HG02852 (cell line): ENCODE data around the gene AGMAT.
"Not testable (repeated sequence)": the region's sequence is repeated elsewhere in the genome, so short reads cannot be mapped to it uniquely, and the experiment has no call there.

Experiments
- ATAC-seq: cut with Tn5 transposase; IDR thresholded peaks from one replicate; pipeline ENCODE4 v1.9.1; 2021; ENCODE audit warnings: mild to moderate bottlenecking, moderate library complexity; ENCODE audit not compliant: unreplicated experiment

The AGMAT gene

DNA sequence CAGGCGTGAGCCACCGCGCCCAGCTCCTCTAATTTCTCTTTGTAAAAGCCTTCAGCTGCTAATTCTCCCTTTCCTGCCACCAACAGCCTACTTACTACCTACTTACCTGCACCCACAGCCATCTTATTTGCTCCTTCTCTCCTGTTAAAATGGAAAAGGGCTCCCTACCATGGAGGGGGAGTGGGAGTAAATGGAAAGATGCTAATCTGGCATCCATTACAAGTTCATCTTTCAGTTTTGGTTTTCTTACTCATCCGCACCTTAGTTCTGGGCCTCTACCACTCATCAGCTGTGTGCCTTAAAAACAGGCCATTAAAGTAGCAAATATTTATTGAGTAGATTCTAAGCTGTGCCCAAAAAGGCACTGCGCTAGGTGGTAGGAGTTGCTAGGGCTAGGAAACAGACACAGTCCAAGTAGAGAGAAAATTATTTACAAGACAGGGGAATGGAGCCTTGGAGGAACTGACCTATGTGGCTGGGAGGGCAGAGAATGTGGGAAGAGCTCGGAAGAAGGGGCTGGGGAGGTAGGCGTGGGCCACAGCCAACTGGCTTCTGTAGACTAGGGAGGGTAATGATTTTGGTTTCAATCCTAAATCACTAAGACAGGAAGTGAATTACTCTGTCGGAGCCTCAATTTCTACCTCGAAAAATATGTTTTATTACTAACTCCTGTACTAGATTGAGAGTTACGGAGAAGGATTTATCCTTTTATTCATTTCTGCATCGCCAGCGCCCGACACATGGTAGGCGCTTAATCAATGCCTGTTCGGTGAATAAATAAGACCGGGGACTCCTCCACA is 31.7 kb upstream of the AGMAT start:
- ATAC-seq: peak; percentile 20

DNA sequence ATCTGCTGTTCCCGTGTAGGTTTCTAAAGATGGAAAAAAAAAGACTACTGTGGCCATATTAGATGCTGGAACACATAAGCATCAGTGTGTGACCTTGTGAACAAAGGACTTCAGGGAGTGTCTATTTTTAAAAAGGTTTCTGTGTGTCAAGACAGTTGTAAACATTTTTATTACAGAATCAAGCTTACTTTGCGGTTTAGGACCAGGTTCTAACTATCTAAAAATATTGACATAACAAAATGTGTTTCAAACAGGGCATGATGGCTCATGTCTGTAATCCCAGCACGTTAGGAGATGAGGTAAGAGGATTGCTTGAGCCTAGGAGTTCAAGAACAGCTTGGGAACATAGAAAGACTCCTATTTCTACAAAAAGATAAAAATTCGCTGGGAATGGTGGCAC is 25.3 kb upstream of the AGMAT start:
- no peak for ATAC-seq

DNA sequence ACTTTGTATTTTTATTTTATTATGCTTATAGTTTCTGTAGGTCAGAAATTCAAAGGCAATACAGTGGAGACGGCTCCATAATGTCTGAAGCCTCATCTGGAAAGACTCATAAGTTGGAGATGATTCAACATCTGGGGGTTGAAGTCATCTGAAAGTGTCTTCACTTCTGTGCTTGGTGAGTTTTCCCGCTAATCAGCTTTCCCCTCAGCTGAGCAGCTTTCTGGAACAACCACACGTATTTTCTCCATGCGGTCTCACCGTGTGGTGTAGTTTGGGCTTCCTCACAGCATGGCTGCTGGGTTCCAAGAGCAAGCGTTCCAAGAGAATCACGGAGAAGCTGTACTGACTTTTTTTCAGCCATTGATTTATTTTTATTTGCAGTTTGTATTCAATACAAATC is 24.8 kb upstream of the AGMAT start:
- ATAC-seq: no peak

DNA sequence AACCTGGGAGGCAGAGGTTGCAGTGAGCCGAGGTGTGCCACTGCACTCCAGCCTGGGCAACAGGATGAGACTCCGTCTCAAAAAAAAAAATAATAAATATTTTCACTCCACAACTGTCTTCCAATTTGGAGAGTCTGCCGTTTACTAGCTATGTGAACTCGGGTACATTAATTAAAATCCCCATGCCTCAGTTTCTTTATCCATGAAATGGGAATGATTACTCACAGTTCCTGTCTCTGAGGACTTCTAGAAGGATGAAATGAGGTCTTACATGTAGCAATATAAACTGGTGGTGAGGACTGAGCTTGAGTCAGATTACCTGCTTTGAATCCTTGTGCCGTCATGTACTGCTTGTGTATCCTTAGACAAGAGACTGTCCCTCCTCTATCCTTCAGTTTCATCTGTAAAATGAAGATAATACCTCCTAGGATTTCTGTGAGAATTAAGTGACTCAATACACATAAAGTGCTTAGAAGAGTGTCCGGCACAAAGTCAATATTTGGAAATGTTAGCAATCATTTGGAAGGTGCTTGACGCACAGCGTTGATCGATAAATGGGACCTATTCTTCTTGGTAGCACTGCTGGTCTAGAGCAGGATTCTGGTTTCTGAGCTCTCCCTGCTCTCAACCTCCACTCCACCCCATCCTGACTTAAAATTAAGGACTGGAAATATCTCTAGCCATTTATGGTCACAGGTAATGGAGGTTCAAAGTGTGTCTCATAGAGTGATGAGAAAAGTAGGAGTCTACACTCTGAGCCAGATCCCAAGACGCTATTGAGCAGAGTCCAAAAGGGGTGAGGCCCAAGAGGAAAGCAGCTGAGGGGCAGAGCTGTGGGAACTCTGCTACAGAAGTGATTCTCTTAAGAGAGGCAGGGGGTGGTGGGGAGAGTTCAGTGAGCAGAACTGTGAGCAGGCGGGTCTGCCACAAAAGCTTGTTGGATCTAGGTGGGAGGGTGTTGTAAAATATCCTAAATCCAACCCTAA is 20.8 kb upstream of the AGMAT start:
- ATAC-seq: no peak

DNA sequence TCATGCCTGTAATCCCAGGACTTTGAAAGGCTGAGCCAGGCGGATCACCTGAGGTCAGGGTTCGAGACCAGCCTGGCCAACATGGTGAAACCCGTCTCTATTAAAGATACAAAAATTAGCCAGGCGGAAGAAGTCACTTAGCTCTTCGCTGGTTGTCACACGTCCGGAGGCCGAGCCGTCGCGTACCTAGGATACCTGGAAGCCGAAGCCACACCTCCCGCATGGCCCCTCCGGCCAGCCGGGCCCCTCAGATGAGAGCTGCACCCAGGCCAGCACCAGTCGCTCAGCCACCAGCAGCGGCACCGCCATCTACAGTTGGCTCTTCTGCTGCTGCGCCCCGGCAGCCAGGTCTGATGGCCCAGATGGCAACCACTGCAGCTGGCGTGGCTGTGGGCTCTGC is 19.5 kb upstream of the AGMAT start:
- ATAC-seq: not testable (repeated sequence)

DNA sequence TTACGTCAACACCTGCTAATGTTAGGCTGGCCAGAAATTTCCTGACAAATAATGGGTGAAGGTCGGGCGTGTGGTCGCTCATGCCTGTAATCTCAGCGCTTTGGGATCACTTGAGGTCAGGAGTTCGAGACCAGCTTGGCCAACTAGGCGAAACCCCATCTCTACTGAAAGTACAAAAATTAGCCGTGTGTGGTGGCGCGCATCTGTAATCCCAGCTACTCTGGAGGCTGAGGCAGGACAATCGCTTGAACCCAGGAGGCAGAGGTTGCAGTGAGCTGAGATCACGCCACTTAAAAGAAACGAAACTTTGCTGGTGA is 19.1 kb upstream of the AGMAT start:
- ATAC-seq: not testable (repeated sequence)

DNA sequence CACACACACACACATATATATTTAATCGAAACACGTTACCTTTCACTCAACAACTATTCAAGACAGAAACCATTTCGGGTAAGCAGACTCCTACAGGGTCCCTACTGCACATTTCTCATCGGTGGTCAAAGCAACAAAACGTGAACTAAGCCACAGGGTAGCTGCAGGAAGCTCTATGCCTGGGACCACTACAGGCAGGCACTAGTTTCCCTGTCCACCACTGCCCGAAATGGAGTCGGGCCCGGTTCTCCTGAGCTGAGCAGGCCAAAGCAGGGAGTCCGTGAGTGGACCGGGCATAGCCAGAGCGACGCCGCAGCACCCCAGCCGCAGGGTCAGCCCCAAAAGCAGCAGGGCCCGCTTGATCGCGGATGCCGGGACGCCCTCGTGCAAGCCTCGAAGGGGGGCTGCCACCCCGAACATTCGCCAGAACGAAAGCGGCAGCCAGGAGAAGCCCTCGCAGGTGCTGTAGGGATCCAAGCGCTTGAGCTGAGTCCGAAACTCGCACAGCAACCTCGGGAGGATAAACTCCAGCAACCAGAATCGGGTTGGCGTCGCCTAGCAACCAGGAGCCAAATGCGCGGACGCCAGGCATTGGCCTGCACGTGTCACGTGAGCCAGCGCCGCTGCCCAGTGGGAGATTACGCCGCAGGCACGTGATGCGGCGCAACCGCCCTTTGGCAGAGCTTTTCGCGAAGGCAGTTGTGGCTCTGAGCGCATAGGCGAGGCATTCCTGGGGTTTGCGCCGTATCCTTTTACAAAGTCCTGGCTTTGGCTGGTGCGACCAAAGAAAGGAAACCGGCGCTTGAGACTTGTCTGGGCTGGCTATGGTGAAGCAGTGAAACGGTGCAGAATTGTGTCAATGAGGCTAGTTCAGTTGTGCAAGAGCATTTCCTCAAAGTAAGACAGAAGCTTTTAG is 18.5 kb upstream of the AGMAT start:
- ATAC-seq: peak; percentile 93

DNA sequence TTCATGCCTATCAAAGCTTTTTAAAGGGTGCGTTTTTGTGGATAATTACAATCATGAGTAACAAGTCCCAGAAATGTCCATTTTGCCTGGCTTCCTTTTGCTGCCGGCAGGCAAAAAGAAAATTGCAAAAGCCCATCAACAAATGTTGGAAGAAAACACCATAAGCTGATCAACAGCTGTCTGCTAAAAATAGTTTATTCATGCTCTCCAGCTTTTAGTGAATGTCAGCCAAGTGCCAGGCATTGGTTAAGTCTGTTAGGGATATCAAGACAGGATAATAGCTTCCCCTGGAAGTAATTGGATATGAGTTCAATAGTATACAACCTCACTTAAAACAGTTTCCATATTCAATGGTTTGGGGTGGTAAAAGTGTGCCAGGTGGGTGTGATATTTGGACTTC is 13.6 kb upstream of the AGMAT start:
- ATAC-seq: no peak

DNA sequence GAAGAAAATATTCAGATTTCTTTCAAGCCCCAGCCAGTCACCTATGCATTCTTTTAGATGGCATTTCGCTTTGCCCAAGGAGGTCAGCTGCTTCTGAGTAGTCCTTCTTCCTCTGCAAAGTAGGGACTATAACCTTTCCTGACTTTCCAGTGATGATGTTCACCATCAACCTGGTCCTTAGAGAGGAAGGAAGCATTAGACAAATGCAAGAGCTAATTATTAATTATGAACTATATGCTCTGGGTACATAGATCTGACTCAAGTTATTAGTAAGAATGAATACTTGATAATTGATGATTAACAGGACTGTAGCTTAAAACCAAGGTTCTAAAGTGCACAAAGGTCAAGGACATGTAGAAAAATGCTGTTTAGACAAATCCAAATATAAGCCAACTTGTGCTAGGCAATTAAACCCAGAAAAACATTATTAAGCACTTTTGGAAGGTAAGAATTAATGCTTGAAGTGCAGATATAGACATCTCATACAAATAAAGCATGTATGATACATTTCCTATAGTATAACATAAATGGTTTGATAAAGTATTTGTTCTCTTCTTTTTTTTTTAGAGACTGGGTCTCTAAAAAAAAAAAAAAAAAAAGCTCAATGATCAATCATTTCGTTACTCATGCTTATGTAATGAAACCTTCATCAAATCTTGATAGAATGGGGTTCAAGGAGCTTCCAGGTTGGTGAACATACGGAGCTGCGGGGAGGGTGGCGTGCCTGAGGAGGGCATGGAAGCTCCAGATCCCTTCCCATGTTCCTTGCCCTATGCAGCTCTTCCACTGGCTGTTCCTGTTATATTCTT is 11.2 kb upstream of the AGMAT start:
- ATAC-seq: no peak

DNA sequence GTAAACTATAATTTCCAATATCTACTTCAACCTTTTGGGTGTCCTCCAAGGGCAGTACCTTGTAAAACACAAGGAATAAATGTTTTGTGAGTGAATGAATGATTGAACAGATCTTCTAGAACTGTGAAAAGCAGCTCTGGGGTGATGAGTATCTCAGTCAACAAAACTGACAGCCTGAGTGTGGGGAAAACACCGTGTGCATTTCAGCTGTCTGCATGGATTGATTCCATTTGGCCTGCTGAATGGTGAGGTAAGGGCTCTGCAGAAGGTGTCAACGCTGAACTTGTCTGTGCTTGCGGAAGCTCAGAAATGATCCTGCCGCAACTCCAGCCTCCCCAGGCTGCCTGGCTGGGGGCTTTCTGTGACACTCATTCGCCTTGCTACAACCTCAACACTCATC is 7.4 kb upstream of the AGMAT start:
- ATAC-seq: no peak

DNA sequence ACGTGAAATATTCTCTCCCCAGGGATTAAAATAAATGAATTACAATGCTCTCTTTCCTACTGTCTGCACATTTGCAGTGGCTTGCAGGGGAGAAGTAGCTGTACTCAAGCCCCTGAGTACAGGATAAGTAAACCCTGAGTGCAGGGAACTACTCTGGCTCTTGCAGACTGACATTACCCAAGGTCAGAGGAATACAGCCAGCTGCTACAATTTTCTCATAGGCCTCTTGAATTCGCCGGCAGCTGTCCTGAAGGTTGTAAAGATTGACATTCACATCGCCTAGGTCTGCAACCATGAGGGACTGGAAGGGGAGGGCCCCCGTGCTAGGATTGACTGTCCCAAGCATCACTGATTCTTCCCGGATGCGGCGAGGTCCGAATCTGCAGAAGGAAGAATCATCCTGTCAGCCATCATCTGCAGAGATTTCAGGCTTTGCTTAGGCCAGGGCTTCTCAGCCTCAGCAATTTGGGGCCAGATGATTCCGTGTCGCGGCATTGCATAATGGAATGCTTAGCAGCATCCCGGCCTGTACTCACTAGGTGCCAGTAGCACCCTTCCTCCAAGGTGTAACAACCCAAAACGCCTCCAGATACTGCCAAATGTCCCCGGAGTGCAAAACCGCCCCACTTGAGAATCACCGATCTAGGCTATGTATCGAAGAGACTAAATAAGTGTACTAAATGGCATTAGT is 1.7 kb downstream of the AGMAT start:
- no peak for ATAC-seq

DNA sequence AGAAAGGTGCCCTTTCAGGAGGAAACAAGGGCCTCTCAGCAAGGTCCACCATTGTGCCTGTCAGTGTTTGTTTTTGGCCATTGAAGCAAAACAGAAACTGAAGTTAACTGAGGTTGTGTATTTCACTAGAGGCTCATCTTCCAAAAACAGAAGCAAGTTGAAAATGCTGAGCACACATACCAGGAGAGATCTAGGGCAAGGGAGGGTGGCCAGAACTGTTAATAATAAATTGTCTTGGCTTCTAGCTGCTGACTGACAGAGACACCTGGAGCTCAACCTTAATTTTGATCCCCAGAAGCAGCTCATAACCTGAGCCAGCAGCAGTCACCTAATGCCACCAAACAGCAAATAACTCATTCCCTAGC is 5.2 kb downstream of the AGMAT start:
- ATAC-seq: no peak

DNA sequence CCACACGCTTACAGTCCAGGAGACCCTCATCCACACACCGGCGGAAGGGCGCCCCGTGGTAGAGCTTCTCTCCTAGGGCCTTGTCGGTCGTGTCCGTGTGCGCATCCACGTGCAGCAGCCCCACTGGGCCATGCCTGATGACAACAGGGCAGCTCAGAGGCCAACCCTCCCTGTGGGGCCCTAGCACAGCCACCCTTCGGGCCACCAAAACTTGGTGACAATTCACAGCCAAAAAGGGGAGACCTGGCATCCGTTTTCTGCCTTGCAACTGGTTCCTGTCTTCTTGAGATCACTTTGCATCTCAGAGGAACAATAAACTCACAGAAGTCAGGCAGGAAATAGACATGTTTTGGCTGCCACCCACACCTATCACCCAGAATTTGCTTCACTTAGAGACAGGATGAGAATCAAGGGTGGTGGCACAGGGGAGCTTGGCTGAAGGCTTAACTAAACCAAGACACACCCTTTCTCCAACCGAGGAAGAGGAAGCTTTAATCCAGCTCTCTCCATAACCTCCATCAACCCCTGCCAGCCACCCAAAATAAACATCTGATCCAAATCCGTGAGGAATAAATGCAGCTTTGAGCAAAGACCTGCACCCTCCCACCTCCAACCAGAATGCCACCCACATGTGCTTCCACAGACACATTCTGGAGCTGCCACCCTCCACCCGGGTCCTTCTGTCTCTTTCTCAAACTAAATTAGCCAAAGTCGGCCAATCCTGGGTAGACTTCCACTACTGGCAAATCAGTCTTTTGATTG is 5.7 kb downstream of the AGMAT start:
- ATAC-seq: no peak

DNA sequence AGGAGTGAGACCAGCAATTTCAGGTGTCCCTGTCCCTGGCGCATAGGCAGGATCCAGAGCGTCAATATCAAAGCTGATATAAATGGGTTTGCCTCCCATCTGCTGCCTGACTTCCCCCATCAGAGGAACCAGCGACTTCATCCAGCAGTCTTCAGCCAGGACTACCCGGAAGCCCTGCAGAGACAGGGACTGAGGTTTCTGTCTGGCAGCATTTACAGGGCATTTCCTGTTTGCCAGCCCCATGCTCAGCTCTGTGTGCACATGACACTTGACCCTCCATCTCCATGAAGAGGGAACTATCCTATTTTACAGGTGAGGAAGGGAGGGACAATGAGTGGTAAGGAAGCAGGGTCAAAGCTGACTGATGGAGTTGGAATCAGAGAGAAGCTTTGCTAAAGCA is 7.2 kb downstream of the AGMAT start:
- no peak for ATAC-seq

DNA sequence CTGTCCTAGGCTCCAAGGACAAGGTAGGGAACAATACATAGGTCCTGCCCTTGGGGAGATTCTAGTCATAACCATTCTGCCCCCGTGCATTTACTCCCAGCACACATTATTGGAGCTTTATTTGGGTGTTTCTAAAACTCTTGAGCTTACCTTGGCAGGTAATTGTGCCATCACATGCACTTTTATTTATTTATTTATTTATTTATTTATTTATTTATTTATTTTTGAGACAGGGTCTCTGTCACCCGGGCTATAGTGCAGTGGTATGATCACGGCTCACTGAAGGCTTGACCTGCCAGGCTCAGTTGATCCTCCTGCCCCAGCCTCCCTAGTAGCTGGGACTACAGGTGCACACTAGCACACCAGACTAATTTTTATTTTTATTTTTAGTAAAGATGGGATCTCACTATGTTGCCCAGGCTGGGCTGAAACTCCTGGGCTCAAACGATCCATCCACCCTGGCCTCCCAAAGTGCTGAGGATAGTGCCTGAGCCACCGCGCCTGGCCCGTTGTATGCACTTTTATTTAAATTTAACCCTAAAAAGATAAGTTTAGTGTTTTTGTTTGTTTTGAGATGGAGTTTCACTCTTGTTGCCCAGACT is 9.2 kb downstream of the AGMAT start:
- ATAC-seq: no peak

DNA sequence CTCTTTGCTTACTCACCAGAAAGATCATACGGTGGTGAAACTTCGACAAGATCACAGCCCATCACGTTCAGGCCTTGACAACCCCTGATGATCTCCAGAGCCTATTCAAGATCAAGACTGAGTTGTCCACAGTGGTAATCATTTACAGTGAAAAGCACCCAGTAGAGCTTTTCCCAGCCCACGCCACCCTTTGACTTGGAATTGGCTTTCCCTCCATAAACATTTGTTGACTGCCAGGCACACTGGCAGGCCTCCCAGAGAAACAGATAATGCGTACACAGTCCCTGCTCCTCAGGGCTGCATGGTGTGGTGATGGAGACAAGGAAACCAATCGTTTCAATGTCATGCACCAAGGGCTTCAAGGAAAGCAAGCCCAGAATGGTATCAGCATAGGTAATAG is 10.1 kb downstream of the AGMAT start:
- no peak for ATAC-seq

DNA sequence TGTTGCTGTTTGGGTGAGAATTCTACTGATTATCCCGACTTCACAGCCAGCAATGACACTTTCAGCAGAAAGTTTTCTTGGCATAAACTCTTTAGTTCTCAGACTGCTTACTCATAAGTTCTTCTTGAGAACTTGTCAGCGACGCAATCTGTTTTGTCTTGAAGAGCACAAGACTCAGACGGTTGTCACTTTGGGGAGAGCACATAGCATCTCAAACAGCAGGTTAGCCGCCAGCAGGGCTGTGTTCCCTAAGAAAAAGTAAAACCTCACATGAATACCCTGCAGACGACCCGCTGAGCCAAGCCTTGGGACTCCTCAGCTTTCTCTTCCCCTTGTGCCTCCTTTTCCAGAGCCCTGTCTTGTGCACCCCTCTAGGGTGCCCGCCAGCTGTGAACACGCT is 11.4 kb downstream of the AGMAT start:
- ATAC-seq: no peak

DNA sequence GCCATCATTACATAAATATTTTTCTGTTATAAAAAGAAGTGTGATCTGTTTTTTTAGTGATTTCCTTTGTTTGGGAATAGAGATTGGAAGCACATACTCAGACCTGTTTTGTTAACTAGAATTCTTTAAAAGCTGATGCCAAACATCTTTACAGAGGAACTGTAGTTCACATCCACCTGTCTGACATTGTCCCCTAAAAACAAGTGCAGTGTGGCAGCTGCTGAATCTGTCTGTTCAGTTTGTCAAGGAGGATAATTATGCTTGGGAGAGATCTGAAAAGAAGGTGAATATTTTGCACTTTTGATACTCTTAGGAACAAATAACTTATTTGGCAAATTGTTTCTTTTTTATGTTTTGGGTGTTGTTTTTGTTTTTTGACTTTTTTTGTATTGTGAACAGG is 13.6 kb downstream of the AGMAT start:
- ATAC-seq: no peak

DNA sequence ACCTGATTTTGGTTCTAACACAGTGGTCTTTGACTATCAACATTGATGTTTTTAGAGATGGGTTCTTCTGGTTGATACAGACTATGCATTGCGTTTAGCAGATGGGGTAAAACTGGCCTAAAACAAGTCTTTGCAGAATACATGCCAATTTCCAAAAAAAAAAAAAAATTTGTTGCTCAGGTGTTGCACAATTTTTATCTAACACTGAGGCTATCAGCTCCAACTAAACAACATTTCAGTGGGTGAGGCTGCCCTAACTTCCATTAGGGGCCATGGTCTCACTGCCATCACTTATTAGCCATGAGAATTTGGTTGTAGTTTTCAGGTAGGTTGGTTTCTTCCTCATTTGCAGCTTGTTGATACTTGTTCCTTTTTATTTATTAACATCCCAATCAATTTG is 14.0 kb downstream of the AGMAT start:
- no peak for ATAC-seq
